Vagina (tissue), 2 donors: ENCODE data around the gene WDR6. TPM values are rescaled to one million over a fixed set of nuclear protein-coding genes. Genes with fewer than 3 reads are reported as not detected.

Experiments used
- DNase-seq, 2 donors: peaks; one replicate each; pipeline ENCODE4 v3.0.0-alpha.2; 2017; ENCODE audit errors: extremely low spot score in 2 of 2
- H3K27ac ChIP-seq: fragments of 200-600 bp; sonication (generic); one replicate; pipeline ENCODE4 v1.5.1; 2019
- H3K27me3 ChIP-seq: fragments of 200-600 bp; sonication (generic); one replicate; pipeline ENCODE4 v1.5.1; 2019
- H3K36me3 ChIP-seq, 2 donors: fragments of 200-600 bp; sonication (generic); one replicate each; pipeline ENCODE4 v1.5.1; 2017 to 2019
- H3K4me1 ChIP-seq: fragments of 200-600 bp; sonication (generic); one replicate; pipeline ENCODE4 v1.5.1; 2019
- H3K4me3 ChIP-seq, 2 donors: fragments of 200-600 bp; sonication (generic); 1 replicate in 1 of 2; 2 replicates in 1 of 2; pipeline ENCODE4 v1.5.1; 2016 to 2019
- H3K9me3 ChIP-seq: fragments of 200-600 bp; sonication (generic); one replicate; pipeline ENCODE4 v1.5.1; 2019
- CTCF ChIP-seq, 3 experiments: fragments of 450-650 bp in 2 of 3; fragments of 200-600 bp in 1 of 3; sonication (generic) in 1 of 3; IDR thresholded peaks; one replicate each; pipeline ENCODE4 v1.5.1; 2017 to 2019; ENCODE audit warnings: antibody characterized with exemption in 3 of 3, mild to moderate bottlenecking in 2 of 3, moderate library complexity in 2 of 3
- POLR2A ChIP-seq, 2 donors: fragments of 450-650 bp; IDR thresholded peaks; one replicate each; pipeline ENCODE4 v1.6.1; 2017; ENCODE audit warnings: antibody characterized with exemption in 2 of 2, mild to moderate bottlenecking in 2 of 2, moderate library complexity in 2 of 2
- POLR2AphosphoS5 ChIP-seq, 2 donors: sonication (generic); formaldehyde crosslinking; IDR thresholded peaks; one replicate each; pipeline ENCODE4 v1.9.0; 2017; ENCODE audit warnings: antibody characterized with exemption in 2 of 2, mild to moderate bottlenecking in 2 of 2, low read depth in 1 of 2; ENCODE audit not compliant: insufficient read depth in 1 of 2
- intact Hi-C: fragments of 100-400 bp; cut with DNase I; formaldehyde crosslinking; loops from one replicate; pipeline ENCODE4 v1.15.1; 2023
- total RNA-seq: library from RNA; depleted of rRNA; stranded (reverse); fragments of >200 nt; gene quantifications from one replicate; pipeline ENCODE4 v1.2.3, GENCODE V29; 2016

The WDR6 gene
- total RNA-seq, 1 donor from 2014 or later, result 109 TPM

GRCh38 chr3:49032646-49033304 is 25.6 kb downstream of the WDR6 start:
- intact Hi-C loops, result no loop called here
- no peak for DNase-seq
- H3K36me3 ChIP-seq, result peaks cover 0 to 38% of the 10 kb centered on the region in 2 donors
- H3K4me3 ChIP-seq, result no peak overlapping the region
- no peaks in the 10 kb centered on the region for H3K27me3 ChIP-seq
- no peak for TF ChIP-seq POLR2AphosphoS5 (IDR thresholded peaks at IDR 0.05; ENCODE audit: insufficient read depth in 1 of 2, low read depth in 1 of 2)
- no peak for TF ChIP-seq CTCF (IDR thresholded peaks at IDR 0.05)
- no peak for TF ChIP-seq POLR2A (IDR thresholded peaks at IDR 0.05)
- no peaks in the 10 kb centered on the region for H3K9me3 ChIP-seq
- H3K27ac ChIP-seq, result no peak overlapping the region
- peaks cover 12% of the 10 kb centered on the region for H3K4me1 ChIP-seq

- no peak overlapping the region for H3K27ac ChIP-seq
- TF ChIP-seq CTCF (IDR thresholded peaks at IDR 0.05) (no peak), POLR2A (IDR thresholded peaks at IDR 0.05) (no peak), POLR2AphosphoS5 (IDR thresholded peaks at IDR 0.05; ENCODE audit: insufficient read depth in 1 of 2, low read depth in 1 of 2) (no peak)
- no peak for DNase-seq
- no peak overlapping the region for H3K4me3 ChIP-seq
- H3K9me3 ChIP-seq, result no peaks in the 10 kb centered on the region
- no peaks in the 10 kb centered on the region for H3K27me3 ChIP-seq
- peaks cover 0 to 49% of the 10 kb centered on the region in 2 donors for H3K36me3 ChIP-seq
- H3K4me1 ChIP-seq, result no peaks in the 10 kb centered on the region
- intact Hi-C loops, result no loop called here
Measured at GRCh38 chr3:49034650-49035049, 27.5 kb downstream of the WDR6 start.

GRCh38 chr3:49035281-49035680 is 28.1 kb downstream of the WDR6 start:
- Histone ChIP-seq H3K27me3 (no peaks in the 10 kb centered on the region), H3K4me3 (no peak overlapping the region), H3K9me3 (no peaks in the 10 kb centered on the region), H3K36me3 (peaks cover 0 to 55% of the 10 kb centered on the region in 2 donors), H3K27ac (no peak overlapping the region), H3K4me1 (no peaks in the 10 kb centered on the region)
- no peak for DNase-seq
- intact Hi-C loops, result no loop called here
- TF ChIP-seq CTCF (IDR thresholded peaks at IDR 0.05), result no peak
- no peak for TF ChIP-seq POLR2A (IDR thresholded peaks at IDR 0.05)
- TF ChIP-seq POLR2AphosphoS5 (IDR thresholded peaks at IDR 0.05; ENCODE audit: insufficient read depth in 1 of 2, low read depth in 1 of 2), result no peak

GRCh38 chr3:49053543-49053942 is 46.4 kb downstream of the WDR6 start:
- DNase-seq, result no peak
- intact Hi-C loops, result no loop called here
- H3K36me3 ChIP-seq, result peaks cover 0 to 58% of the 10 kb centered on the region in 2 donors

More at GRCh38 chr3:49053543-49053942, 46.4 kb downstream of the WDR6 start:
- no peaks in the 10 kb centered on the region for H3K27me3 ChIP-seq
- no peak overlapping the region for H3K4me3 ChIP-seq
- no peak overlapping the region for H3K27ac ChIP-seq
- H3K4me1 ChIP-seq, result no peaks in the 10 kb centered on the region
- H3K9me3 ChIP-seq, result no peaks in the 10 kb centered on the region
- TF ChIP-seq CTCF (IDR thresholded peaks at IDR 0.05) (no peak), POLR2AphosphoS5 (IDR thresholded peaks at IDR 0.05; ENCODE audit: insufficient read depth in 1 of 2, low read depth in 1 of 2) (no peak), POLR2A (IDR thresholded peaks at IDR 0.05) (no peak)
